Prostate gland (tissue), 2 donors: Measurements from ENCODE around the gene MYO7B.
A peak's percentile ranks its signal among the peaks of the same experiment; 100 is the strongest.

Source experiments
- CTCF ChIP-seq, 4 experiments: fragments of 200-600 bp in 2 of 4; fragments of 450-650 bp in 2 of 4; sonication (generic) in 2 of 4; IDR thresholded peaks; 1 replicate in 3 of 4; 2 replicates in 1 of 4; pipeline ENCODE4 v1.5.1; 2016 to 2019; ENCODE audit warnings: antibody characterized with exemption in 4 of 4, mild to moderate bottlenecking in 2 of 4, moderate library complexity in 2 of 4
- POLR2A ChIP-seq: fragments of 450-650 bp; IDR thresholded peaks from one replicate; pipeline ENCODE4 v1.6.1; 2016; ENCODE audit warnings: antibody characterized with exemption, mild to moderate bottlenecking
- POLR2AphosphoS5 ChIP-seq: sonication (generic); formaldehyde crosslinking; IDR thresholded peaks from one replicate; pipeline ENCODE4 v1.6.1; 2017; ENCODE audit warnings: antibody characterized with exemption

DNA sequence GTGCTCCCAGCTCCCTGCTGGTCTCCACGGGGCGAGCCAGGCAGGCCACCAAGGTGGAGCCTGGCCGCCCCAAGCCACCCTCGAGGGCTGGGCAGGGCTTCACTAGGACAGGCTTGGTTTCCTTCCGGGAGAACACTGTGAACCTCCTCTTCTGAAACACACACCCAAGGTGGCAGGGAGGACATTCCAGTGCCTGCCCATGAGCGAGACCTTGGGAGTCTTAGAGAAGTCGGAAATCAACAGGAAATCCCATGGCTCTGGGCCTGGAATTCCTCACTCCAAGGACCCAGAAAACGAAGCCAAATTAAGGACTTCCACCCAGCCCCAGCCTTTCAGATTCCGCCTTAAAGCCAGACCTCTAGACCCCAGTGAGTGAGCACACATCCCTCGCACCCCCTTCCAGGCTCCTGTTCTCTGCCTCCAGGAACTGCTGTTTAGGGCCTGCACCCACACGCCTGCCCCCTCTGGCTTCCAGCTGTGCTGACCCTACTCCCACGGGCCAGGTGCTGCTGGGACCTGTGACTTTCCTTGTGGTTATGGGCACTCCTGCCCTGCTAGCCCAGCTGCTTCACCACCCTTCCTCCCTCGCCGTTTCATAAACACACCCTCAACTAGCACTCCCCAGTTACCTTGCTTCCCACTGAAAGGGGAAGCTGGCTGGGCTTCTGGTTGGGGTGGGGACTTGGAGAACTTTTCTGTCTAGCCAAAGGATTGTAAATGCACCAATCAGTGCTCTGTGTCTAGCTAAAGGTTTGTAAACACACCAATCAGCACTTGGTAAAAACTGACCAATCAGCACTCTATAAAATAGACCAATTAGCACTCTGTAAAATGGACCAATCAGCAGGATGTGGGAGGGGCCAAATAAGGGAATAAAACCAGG lies 124.2 kb downstream of the MYO7B start:
- no peak for TF ChIP-seq CTCF (IDR thresholded peaks at IDR 0.05)
- TF ChIP-seq POLR2AphosphoS5, result peak; percentile 26
- TF ChIP-seq POLR2A, result no peak
